A673 (cell line): Measurements from ENCODE around the gene NAXE. TPM values are rescaled to one million over a fixed set of nuclear protein-coding genes. Genes with fewer than 3 reads are reported as not detected.

Source experiments
- BruUV-seq: library from RNA; stranded (reverse); fragments of 400-500 nt; replicated peaks from 2 replicates; lab custom pipeline; 2021; lab: Mats Ljungman, UMichigan
- CTCF ChIA-PET: fragments of 300-600 bp; sonication (Branson Sonifier 250); formaldehyde crosslinking; loops from one replicate; lab custom pipeline; 2022; ENCODE audit warnings: antibody characterized with exemption; lab: Charles Lee
- POLR2A ChIA-PET: fragments of 300-600 bp; sonication (Branson Sonifier 250); formaldehyde crosslinking; loops from one replicate; lab custom pipeline; 2022; ENCODE audit warnings: antibody characterized with exemption; ENCODE audit not compliant: low non-redundant PET; lab: Charles Lee
- DNase-seq: peaks from one replicate; pipeline ENCODE4 v3.0.0-alpha.2; 2015; ENCODE audit warnings: low spot score
- H3K27ac ChIP-seq: fragments of 200-600 bp; sonication (generic); 2 replicates; pipeline ENCODE4 v1.5.1; 2016; ENCODE audit warnings: mixed run types, low read depth, mild to moderate bottlenecking, mixed read lengths, antibody characterized with exemption, low read length; ENCODE audit not compliant: poor library complexity, severe bottlenecking
- H3K27me3 ChIP-seq: fragments of 200-600 bp; sonication (generic); replicated peaks from 2 replicates; pipeline ENCODE4 v1.6.1; 2017; ENCODE audit warnings: mixed run types, low read depth, mild to moderate bottlenecking, mixed read lengths, antibody characterized with exemption, low read length; ENCODE audit not compliant: insufficient read depth, poor library complexity
- H3K36me3 ChIP-seq: fragments of 200-600 bp; sonication (generic); 2 replicates; pipeline ENCODE4 v1.6.1; 2016; ENCODE audit warnings: mixed run types, mild to moderate bottlenecking, mixed read lengths, antibody characterized with exemption, low read length; ENCODE audit not compliant: insufficient read depth, poor library complexity, severe bottlenecking
- H3K4me1 ChIP-seq: fragments of 200-600 bp; sonication (generic); 2 replicates; pipeline ENCODE4 v1.6.1; 2017; ENCODE audit warnings: mixed run types, mild to moderate bottlenecking, mixed read lengths, antibody characterized with exemption, low read length; ENCODE audit not compliant: insufficient read depth, poor library complexity, severe bottlenecking
- H3K4me3 ChIP-seq: fragments of 200-600 bp; sonication (generic); 2 replicates; pipeline ENCODE4 v1.5.1; 2016; ENCODE audit warnings: low read depth, mixed run types, mild to moderate bottlenecking, mixed read lengths, low read length; ENCODE audit not compliant: poor library complexity, severe bottlenecking
- H3K9me3 ChIP-seq: fragments of 200-600 bp; sonication (generic); 2 replicates; pipeline ENCODE4 v1.6.1; 2016; ENCODE audit warnings: mixed run types, low read depth, mild to moderate bottlenecking, mixed read lengths, antibody characterized with exemption, low read length; ENCODE audit not compliant: poor library complexity, severe bottlenecking
- EZH2 ChIP-seq: fragments of 200-600 bp; sonication (generic); IDR thresholded peaks from 2 replicates; pipeline ENCODE4 v1.6.1; 2017; ENCODE audit warnings: borderline replicate concordance, low read depth, mild to moderate bottlenecking, mixed read lengths, antibody characterized with exemption, low read length; ENCODE audit not compliant: poor library complexity, severe bottlenecking
- intact Hi-C: fragments of 100-400 bp; cut with micrococcal nuclease; formaldehyde crosslinking; loops from one replicate; pipeline ENCODE4 v1.10.0; 2022; ENCODE audit not compliant: unreplicated experiment
- total RNA-seq: library from RNA; stranded (reverse); gene quantifications from 2 replicates; pipeline ENCODE4 v1.2.3, GENCODE V29; 2021
- TF ChIP-seq, protein P1 (sequence below): fragments of 300-800, 200-600 bp; sonication (generic); conservative IDR thresholded peaks from 2 replicates; pipeline ENCODE4 v1.5.1; 2017; ENCODE audit warnings: low read depth, mild to moderate bottlenecking, antibody characterized with exemption, low read length, moderate library complexity, mixed read lengths

The NAXE gene
- total RNA-seq, 1 experiment from 2014 or later = 125 TPM

DNA sequence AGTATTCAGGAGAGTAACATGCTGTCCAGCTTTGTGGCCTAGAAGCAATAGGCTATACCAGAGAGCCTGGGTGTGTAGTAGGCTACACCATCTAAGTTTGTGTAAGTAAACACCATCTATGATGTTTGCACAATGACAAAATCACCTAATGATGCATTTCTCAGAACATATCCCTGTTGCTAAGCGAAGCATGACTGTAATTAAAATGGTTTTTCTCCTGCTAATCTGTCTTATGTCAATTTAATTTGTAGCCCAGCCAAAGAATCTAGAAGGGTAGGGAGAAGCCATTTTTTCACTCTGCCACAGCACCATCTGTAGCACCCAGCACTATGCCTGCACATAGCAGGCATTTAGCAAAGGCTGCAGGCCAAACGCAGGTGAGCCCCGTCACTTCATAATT lies 14.0 kb upstream of the NAXE start:
- H3K27ac ChIP-seq = no peak overlapping the region
- ChIA-PET POLR2A (no interaction called here), CTCF (no interaction called here)
- BruUV-seq = no TSS peak
- no peaks in the 10 kb centered on the region for H3K9me3 ChIP-seq
- H3K27me3 ChIP-seq = no peaks in the 10 kb centered on the region
- no peak overlapping the region for H3K4me3 ChIP-seq
- H3K36me3 ChIP-seq = no peaks in the 10 kb centered on the region
- intact Hi-C loops = no loop called here
- no peak for TF ChIP-seq EZH2
- TF ChIP-seq, protein P1, sequence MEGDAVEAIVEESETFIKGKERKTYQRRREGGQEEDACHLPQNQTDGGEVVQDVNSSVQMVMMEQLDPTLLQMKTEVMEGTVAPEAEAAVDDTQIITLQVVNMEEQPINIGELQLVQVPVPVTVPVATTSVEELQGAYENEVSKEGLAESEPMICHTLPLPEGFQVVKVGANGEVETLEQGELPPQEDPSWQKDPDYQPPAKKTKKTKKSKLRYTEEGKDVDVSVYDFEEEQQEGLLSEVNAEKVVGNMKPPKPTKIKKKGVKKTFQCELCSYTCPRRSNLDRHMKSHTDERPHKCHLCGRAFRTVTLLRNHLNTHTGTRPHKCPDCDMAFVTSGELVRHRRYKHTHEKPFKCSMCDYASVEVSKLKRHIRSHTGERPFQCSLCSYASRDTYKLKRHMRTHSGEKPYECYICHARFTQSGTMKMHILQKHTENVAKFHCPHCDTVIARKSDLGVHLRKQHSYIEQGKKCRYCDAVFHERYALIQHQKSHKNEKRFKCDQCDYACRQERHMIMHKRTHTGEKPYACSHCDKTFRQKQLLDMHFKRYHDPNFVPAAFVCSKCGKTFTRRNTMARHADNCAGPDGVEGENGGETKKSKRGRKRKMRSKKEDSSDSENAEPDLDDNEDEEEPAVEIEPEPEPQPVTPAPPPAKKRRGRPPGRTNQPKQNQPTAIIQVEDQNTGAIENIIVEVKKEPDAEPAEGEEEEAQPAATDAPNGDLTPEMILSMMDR = no peak
- DNase-seq = no peak
- H3K4me1 ChIP-seq = no peaks in the 10 kb centered on the region

DNA sequence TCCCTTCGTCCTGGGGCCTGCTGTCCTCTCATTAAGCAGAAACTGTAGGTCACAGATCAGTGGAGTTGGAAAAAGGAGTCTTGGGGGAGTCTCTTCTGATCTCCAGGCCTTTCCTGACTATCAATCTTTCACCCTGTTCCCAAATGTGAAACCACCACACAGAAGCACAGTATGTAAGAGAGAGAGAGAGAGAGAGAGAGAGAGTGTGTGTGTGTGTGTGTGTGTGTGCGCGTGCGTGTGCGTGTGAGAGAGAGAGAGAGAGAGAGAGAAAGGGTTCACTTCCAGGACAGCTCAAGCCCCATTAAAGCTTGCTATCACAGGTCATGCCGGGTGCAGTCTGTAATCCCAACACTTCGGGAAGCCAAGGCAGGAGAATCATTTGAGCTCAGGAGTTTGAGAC lies 13.5 kb upstream of the NAXE start:
- H3K36me3 ChIP-seq = no peaks in the 10 kb centered on the region
- H3K27me3 ChIP-seq = no peaks in the 10 kb centered on the region
- no peaks in the 10 kb centered on the region for H3K4me1 ChIP-seq
- H3K9me3 ChIP-seq = no peaks in the 10 kb centered on the region
- no peak overlapping the region for H3K4me3 ChIP-seq
- ChIA-PET CTCF (no interaction called here), POLR2A (interaction anchor here (0.7 kb wide), 1 partner anchor 169 kb away, joined by 4 read pairs; no protein-coding TSS in a partner anchor)
- no TSS peak for BruUV-seq
- no peak overlapping the region for H3K27ac ChIP-seq
- intact Hi-C loops = no loop called here
- no peak for TF ChIP-seq EZH2
- TF ChIP-seq, protein P1 = no peak
- DNase-seq = no peak

DNA sequence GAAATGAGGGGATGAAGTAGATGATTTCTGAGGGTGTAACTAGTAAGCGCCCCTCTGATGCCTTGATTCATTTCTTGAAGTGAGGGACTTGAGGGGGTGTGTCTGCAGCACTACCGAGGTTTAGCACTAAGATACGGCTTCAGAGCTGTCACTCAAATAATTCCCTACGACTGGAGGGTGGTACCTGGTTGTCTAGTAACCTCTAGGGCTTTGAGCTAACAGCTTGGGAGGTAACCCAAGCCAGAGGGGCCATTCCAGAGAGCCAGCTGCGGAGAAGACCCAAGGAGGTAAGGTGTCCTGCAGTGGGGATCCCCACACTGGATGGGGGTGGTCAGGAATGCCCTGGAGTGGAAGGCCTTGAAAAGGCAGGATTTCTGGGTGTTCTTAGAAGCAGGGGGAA lies 12.1 kb upstream of the NAXE start, which contains the start of gene TTC24:
TTC24 (plus strand) TSS at position 252 of the 400 bp plus-strand sequence. CDS start 1,642 bp downstream, outside the sequence.
- no peaks in the 10 kb centered on the region for H3K9me3 ChIP-seq
- no TSS peak for BruUV-seq
- no peak within 1 kb of the TSS for H3K27ac ChIP-seq
- H3K4me1 ChIP-seq = no peaks in the 10 kb centered on the region
- no peaks in the 10 kb centered on the region for H3K27me3 ChIP-seq
- TF ChIP-seq, protein P1 = no peak
- TF ChIP-seq EZH2 = no peak
- no peak for DNase-seq
- intact Hi-C loops = no loop called here
- no peaks in the 10 kb centered on the region for H3K36me3 ChIP-seq
- ChIA-PET CTCF (interaction anchor here (0.6 kb wide), 1 partner anchor 487 kb away, joined by 3 read pairs; no protein-coding TSS in a partner anchor), POLR2A (no interaction called here)
- no peak within 1 kb of the TSS for H3K4me3 ChIP-seq
